HG03442 (cell line): ENCODE data around the gene IMPACT.
A peak's percentile ranks its signal among the peaks of the same experiment; 100 is the strongest.

Source experiments
- ATAC-seq: cut with Tn5 transposase; IDR thresholded peaks from one replicate; pipeline ENCODE4 v1.9.1; 2021; ENCODE audit warnings: mild to moderate bottlenecking, moderate library complexity; ENCODE audit not compliant: unreplicated experiment

The IMPACT gene

DNA sequence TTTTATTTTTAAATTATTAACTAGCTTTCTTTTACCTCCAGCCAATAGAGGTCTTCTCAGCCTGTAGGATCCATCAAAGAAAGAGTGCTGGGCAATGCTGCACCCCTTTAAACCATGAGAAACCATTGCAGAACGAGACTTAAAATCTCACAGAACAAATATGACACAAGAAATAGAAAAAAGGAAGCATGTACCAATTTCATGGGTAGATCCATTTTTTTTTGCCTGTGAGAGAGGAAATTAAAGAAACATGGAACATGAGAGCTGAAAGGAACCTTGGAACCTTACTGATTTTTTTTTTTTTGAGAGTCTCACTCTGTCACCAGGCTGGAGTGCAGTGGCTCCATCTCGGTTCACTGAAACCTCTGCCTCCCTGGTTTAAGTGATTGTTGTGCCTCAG is 47.9 kb downstream of the IMPACT start:
- no peak for ATAC-seq

DNA sequence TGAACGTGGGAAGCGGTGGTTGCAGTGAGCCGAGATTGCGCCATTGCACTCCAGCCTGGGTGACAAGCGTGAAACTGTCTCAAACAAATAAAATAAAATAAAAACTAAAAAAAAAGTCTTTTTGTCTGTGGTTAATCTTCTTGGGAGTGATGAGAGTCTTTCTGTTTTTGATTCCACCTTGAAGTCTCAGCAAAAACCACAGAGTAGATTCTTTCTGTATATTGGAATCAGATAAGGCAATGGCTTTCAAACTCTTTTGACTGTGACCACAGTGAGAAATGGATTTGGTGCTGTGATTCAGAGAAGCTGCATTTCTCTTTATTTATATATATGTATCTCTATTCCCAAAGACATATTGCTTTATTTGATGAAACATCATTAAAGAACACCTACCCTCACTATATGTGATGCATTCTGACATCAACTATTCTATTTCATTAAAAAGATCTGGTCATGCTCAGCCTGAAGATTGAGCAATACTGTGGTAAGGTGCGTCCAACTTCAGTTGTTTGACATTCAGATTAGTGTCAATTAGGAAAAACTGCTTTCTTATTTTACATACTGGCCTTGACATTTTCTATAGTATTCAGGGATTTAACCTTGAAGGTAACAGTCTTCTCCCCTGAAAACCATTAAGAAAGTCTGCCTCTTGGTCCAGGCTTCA is 49.6 kb downstream of the IMPACT start:
- ATAC-seq: no peak

DNA sequence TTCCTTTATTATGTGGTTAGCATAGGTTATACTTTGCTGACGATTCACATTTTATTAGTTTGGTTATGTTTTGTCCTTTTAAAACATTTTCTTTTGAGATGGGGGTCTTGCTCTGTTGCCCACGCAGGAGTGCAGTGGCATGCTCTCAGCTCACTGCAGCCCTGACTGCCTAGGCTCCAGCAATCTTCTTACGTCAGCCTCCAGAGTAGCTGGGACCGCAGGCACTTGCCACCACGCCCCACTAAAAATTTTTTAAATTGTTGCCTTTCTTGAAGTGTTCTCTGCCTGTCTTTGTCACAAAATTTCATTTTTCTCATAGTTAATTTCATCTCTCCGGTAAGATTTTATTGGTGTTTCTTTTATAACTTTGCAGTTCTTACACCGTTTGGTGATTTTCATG is 52.9 kb downstream of the IMPACT start:
- no peak for ATAC-seq

DNA sequence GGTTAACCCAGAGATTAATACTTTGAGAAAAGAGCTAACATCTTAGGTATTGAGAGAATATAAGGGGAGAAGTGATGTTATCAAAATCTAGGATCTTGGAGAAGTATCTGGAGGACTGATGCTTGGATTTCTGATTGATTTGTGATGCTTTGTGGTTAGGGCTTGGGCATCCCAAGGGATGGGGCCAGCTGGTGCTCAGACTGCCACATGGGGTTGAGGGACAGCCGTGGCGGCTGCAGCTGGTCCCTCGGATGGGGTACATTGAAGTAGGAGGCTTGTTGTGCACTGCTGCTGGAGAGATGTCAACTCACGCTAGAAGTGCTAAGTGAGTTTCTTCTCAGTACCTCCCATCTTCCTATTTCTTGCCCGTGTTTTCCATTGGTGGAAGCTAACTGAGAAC is 56.4 kb downstream of the IMPACT start:
- ATAC-seq: no peak

DNA sequence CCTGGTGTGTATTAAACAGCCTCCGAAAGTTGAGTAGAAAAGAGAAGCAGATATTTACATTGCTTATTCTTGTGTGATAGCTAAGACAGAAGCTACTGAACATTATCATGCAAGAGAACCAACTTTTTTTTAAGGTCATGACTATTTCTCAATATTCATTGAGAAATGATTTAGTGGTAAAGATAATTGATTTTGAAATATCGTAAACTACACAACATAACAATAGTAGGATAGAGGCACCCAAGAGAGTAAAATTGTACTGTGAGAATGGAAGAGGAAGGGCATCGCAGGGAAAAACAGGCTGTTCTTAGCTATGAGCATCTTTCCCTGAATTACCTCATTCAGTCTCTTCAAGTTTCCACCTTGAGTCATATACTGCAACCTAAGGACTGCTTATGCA is 59.2 kb downstream of the IMPACT start:
- no peak for ATAC-seq

DNA sequence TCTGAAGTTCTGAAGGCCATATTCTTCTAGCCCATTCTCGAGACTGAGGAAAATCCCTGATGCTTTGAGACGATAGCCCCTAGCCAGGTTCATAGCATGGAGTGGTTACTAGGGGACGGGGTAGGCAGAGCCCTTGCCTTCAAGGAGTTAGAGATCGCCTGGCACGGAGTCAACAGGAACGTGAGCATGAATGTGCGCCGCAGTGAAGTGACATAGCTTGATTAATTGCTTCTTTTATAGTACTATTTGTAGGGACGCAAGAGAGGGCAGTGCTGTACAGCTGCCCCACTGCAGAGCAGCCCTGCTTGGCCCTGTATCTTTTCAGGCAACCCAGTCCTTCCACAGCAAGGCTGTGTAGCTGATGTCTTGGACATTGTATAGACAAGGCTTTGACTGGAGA is 60.2 kb downstream of the IMPACT start:
- ATAC-seq: no peak

DNA sequence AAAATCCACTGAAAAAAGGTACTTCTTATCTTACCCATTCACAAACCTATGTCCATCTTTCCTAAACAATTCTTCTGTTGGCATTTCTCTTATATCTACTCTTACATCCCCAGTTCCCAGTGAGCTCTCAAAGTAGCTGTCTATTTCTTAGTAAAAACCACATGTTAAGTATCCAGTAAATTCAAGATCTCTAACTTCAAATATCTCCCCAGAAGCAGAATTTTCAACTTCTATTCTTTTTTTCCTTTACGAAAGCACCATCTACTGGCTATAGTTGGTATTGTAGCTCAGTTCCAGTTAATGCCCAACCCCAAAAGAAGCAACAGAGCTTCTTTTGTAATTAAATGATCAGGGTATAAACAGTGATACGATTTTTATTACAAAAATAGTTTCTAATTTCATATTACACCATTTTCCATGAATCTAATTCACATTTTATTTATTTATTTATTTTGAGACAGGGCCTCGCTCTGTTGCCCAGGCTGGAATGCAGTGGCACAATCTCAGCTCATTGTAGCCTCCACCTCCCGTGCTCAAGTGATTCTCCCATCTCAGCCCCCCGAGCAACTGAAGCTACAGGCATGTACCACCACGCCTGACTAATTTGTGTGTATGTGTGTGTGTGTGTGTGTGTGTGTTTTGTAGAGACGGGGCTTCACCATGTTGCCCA is 62.5 kb downstream of the IMPACT start:
- ATAC-seq: no peak

DNA sequence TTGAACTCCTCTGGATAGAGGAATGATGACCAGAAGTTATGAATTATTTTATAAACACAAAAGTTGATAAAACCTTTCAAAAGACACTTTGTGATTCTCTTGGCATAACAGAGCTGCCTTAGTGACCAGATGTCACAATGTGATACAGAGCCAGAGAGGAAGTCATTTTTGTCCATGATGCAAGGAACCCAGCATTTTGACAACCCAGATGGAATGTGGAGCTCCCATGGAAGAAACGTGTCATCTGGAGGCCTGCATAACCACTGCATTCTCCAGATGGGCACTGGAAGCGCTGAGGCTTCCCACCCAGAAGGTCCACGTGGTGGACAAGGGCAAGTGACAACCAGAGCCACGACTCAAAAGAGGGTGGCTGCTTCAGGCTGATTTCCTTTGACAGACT is 64.1 kb downstream of the IMPACT start:
- no peak for ATAC-seq

DNA sequence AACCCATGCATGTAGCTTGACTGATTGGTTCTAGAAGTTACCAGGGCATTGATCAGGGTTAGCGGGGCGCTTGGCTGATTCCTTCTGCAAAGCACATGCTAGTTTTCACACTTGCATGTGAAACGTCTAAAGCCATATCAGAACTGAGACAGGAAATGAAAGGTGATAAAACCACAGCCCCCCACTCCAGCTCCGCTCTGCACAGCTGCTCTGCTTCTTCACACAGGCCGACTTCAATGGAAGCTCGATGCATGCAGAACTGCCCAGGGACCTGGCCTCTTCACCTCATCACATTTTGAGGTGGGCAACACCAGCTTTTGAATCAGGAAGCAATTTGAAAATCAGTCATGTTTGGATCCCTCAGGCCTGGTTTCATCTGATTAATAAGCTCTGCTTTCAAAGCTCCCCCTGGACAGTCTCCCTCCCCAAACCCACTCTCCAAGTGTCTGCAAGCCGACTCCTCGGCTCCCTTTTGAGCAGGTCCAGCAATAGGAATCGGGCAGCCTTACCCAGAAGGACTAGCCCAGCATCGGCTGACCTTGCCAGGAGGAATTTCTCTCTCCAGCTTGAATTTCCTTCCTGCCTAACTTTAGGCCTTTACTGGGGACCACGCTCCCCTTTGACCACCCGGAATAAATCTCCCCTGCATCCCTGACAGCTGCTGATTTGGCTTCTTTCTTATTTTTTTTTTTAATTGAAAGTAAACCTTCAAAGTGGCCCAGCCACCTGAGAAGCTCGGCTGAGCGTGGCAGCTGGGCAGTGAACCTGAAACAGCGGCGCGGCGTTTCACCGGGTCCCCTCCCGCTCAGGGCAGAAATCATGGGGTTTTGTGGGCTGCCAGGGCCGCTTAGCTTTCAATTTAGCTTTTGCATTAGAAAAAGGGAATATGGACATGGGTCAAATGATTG is 65.7 kb downstream of the IMPACT start:
- peak; percentile 85 for ATAC-seq

DNA sequence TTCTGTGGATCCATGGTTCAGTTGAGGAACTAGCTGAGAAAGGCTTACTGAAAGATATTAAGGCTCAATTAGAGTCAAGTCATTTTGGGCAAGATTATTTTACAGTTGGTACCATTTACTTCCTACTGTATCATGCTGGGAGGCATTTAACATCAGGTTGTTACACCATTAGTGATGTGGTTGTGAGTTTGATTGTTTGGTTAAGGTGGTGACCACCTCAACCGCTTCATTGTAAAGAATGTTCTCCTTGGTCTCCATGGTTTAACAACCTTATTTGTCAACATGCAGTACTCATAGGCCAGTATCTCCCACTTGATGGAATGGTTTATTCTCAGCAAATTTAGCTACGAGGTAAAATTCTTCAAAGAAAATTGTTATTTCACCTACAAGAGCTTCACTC is 68.1 kb downstream of the IMPACT start:
- no peak for ATAC-seq

DNA sequence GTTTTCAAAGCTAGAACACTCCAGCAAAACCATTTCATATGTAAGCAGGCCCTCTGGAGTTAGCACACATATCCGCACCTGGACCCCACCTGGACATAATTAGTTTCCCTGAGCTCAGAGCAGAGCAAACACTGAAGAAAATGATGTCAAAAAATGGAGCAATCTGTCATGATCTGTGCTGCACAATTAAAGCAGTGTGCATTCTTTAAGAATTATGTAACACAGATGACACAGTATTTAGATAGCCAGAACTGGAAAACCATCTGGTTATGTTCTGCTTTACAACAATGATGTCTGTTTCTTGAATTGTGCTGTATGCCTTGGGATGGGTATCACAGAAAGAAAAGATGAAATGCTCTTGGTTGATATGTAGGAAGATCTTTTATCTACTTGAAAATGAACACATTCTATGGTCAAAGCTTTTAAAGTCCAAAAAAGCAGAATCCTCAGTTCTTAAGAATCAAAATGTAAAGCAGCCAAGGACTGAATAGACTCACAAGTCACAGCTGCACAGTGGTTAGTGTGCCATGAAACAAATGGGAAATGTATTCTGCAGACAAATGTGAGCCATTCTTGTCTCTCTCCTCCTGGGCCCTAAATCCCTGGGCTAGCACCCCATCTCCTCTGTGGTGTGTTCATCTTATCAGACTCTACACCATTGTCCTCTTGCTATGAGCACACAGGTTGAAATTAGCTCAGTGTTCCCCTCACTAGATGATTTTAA is 70.7 kb downstream of the IMPACT start:
- no peak for ATAC-seq

DNA sequence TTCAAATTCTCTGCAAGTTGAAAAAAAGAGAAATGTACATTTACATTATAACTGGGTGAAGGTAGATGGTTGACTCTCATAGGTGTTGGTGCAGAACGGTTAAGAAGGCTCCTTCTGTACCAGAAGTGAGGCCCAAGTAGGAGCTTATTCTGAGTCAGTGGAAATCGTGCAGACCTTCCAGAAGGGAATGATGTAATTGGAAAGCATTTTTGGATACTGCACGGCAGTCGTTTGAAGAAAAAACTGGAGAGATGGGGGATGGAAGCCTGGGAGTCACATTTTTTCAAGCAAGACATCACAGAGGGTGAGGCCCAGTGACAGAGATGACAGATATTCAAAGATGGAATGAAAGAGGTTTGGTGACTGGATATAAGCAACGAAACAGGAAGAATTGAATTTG is 73.3 kb downstream of the IMPACT start:
- ATAC-seq: no peak

DNA sequence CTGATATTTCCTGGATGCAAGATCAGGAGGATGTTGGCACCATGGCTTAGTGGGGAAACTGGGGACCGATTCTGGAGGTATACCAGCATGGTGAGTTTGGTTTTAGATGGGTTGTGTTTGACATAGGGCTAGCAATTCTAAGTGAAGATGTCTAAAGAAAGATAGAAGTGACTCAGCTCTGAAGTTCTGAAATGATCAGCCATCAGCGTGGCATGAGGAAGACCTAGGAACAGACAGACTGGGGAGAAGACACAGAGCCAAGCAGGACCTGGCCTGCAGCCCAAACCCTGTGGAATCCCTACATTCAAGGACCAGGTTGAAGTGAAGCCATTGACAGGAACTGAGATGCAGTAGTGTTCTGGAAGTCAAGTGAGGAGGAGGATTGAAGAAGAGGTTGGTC is 73.7 kb downstream of the IMPACT start:
- no peak for ATAC-seq

DNA sequence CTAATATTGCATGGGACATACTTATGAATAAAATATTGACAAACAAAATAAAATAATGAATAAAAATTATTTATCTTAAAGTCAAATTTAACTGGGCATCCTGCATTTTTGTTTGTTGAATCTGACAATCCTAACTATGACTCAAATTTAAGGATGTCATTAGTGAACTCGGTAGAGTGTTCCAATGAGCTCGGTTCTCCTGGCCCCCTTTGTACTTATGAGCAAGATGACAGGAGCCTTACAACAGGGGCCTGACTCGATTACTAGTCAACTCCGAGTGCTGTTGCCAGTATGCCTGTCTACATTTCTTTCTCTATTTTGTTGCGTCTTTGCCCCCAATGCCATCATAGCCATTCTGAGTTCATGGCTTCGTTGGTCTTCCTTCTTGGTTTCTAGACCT is 74.3 kb downstream of the IMPACT start:
- no peak for ATAC-seq

DNA sequence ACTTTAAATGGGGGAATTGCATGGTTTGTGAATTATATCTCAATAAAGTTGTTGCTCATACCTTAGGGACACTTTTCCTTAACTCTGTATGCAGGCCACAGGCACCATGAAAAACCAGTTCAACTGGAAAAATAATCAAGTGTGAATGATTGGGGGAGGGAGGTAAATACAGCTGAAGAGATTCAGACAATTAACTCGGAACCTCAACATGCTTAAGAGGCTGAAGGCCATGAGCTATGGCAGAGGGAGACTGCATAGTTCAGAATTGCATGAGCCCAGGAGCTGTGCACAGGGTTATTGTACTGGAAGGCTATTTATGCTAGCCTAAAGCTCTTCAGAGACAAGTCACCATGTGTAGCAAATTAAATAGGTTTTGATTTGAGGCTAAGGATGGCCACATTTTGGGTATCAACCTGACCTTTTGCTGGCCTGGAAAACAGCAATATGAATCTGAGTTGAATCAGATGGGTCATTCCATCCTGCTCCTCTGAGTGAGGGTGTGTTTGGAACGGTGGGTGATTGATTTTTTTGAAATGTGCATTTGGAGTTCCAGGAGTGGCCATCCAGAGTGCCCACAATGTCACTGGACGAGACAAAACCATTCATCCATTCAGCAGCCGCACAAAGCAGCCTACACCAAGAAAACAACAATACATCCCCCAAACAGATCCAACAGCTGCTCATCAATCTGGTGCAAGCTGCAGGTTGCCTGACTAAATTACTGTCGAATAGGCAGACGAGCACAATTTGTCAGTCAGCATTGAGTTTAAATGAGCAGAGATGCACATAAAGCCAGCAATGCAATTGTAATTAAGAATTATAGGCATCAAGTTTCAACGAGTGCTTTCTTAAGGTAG is 76.4 kb downstream of the IMPACT start:
- ATAC-seq: no peak
